ENCODE data around the gene MYBPC2.

- TF ChIP-seq TCF4 (CRISPR knock-in tag; IDR thresholded peaks at IDR 0.05; ENCODE audit: borderline replicate concordance) (no peak), CSRNP3 (CRISPR knock-in tag; IDR thresholded peaks at IDR 0.05) (no peak)
These were observed 82.5 kb downstream of the MYBPC2 start for GRCh38 chr19:50515168-50515561.

Measured in SK-N-SH treated with all-trans-retinoic acid at 6 μM for 48 hours (cell line).